Mesodermal cell (in vitro differentiated cells): ENCODE results near the gene PEX13.
"Not testable (repeated sequence)": the region's sequence is repeated elsewhere in the genome, so short reads cannot be mapped to it uniquely, and the experiment has no call there.

Experiments used
- H3K27ac ChIP-seq: 2 replicates; pipeline ENCODE4 v1.7.0; 2013; ENCODE audit warnings: mild to moderate bottlenecking, low read depth, low read length, moderate library complexity; ENCODE audit not compliant: severe bottlenecking
- H3K36me3 ChIP-seq: 2 replicates; pipeline ENCODE4 v1.7.1; 2013; ENCODE audit warnings: mild to moderate bottlenecking, low read length, moderate library complexity; ENCODE audit not compliant: control insufficient read depth, insufficient read depth
- H3K4me1 ChIP-seq: one replicate; pipeline ENCODE4 v1.7.1; 2013; ENCODE audit warnings: mild to moderate bottlenecking, low read length; ENCODE audit not compliant: insufficient read depth, control insufficient read depth, poor library complexity, severe bottlenecking
- H3K4me3 ChIP-seq: 2 replicates; pipeline ENCODE4 v1.7.0; 2013; ENCODE audit warnings: low read length, control low read depth, mild to moderate bottlenecking; ENCODE audit not compliant: insufficient read depth, poor library complexity, severe bottlenecking; ENCODE audit errors: extremely low read depth
- H3K9me3 ChIP-seq: 2 replicates; pipeline ENCODE4 v1.7.1; 2013; ENCODE audit warnings: mild to moderate bottlenecking, low read length, moderate library complexity; ENCODE audit not compliant: control insufficient read depth
- WGBS, 2 experiments: methylation state at CpG; one replicate each; pipeline ENCODE4 v1.1.5; 2013; ENCODE audit warnings: missing lambda C conversion rate in 2 of 2; ENCODE audit not compliant: insufficient coverage in 2 of 2; 5-methylcytosine and 5-hydroxymethylcytosine counted together

Gene PEX13

GRCh38 chr2:61011678-61012077 is 5.8 kb upstream of the PEX13 start:
- no peaks in the 10 kb centered on the region for H3K4me1 ChIP-seq
- no peaks in the 10 kb centered on the region for H3K36me3 ChIP-seq
- H3K9me3 ChIP-seq = no peaks in the 10 kb centered on the region
- no CpG with 5 or more reads among the region's 1 CpG for whole genome bisulfite sequencing, 2 experiments
- H3K27ac ChIP-seq = no peak overlapping the region
- H3K4me3 ChIP-seq = no peak overlapping the region

GRCh38 chr2:61012303-61012702 is 5.2 kb upstream of the PEX13 start:
- H3K4me3 ChIP-seq = not testable (repeated sequence)

GRCh38 chr2:61013382-61013781 is 4.1 kb upstream of the PEX13 start:
- H3K27ac ChIP-seq = no peak overlapping the region
- no peaks in the 10 kb centered on the region for H3K36me3 ChIP-seq
- no peaks in the 10 kb centered on the region for H3K9me3 ChIP-seq
- no peak overlapping the region for H3K4me3 ChIP-seq
- 60 to 93% methylated on average over 1 to 2 of the region's 3 CpGs for WGBS, 2 experiments
- H3K4me1 ChIP-seq = no peaks in the 10 kb centered on the region

More at GRCh38 chr2:61012303-61012702, 5.2 kb upstream of the PEX13 start:
- not testable (repeated sequence) for H3K36me3 ChIP-seq, H3K4me1 ChIP-seq, H3K9me3 ChIP-seq
- peak overlapping the region; percentile 18 for H3K27ac ChIP-seq
- WGBS, 2 experiments = 92% methylated on average over 2 of the region's 2 CpGs; no CpG with 5 or more reads in 1 of the 2 experiments

- H3K4me1 ChIP-seq = no peaks in the 10 kb centered on the region
- H3K36me3 ChIP-seq = no peaks in the 10 kb centered on the region
- WGBS, 2 experiments = 67 to 86% methylated on average over 1 of the region's 3 CpGs
- no peak overlapping the region for H3K4me3 ChIP-seq
- H3K9me3 ChIP-seq = no peaks in the 10 kb centered on the region
- no peak overlapping the region for H3K27ac ChIP-seq
These were observed 2.8 kb upstream of the PEX13 start for GRCh38 chr2:61014763-61015162.

- H3K4me1 ChIP-seq = no peaks in the 10 kb centered on the region
- no peaks in the 10 kb centered on the region for H3K9me3 ChIP-seq
- no peak overlapping the region for H3K27ac ChIP-seq
- no CpG with 5 or more reads among the region's 2 CpGs for WGBS, 2 experiments
- peaks cover 5% of the 10 kb centered on the region for H3K36me3 ChIP-seq
- H3K4me3 ChIP-seq = peak overlapping the region; percentile 97
These were observed 1.5 kb upstream of the PEX13 start for GRCh38 chr2:61015976-61016375.

- Histone ChIP-seq H3K36me3 (peaks cover 10% of the 10 kb centered on the region), H3K27ac (peak overlapping the region; percentile 54), H3K4me1 (no peaks in the 10 kb centered on the region), H3K4me3 (peak overlapping the region; percentile 97), H3K9me3 (no peaks in the 10 kb centered on the region)
- 13 to 25% methylated on average over 4 to 10 of the region's 16 CpGs for WGBS, 2 experiments
These were observed 1.0 kb upstream of the PEX13 start for GRCh38 chr2:61016392-61017002.

GRCh38 chr2:61017003-61017555 is 441 bp upstream of the PEX13 start:
- Histone ChIP-seq H3K9me3 (peaks cover under 1% of the 10 kb centered on the region), H3K4me1 (no peaks in the 10 kb centered on the region), H3K27ac (peak overlapping the region; percentile 54), H3K36me3 (peaks cover 16% of the 10 kb centered on the region), H3K4me3 (peak overlapping the region; percentile 97)
- WGBS, 2 experiments = 0% methylated on average over 23 to 25 of the region's 27 CpGs

- H3K4me1 ChIP-seq = no peaks in the 10 kb centered on the region
- 0% methylated on average over 3 of the region's 7 CpGs; no CpG with 5 or more reads in 1 of the 2 experiments for WGBS, 2 experiments
- H3K36me3 ChIP-seq = peaks cover 28% of the 10 kb centered on the region
- peak overlapping the region; percentile 97 for H3K4me3 ChIP-seq
- H3K27ac ChIP-seq = peak overlapping the region; percentile 54
- H3K9me3 ChIP-seq = peaks cover 5% of the 10 kb centered on the region
These were observed 817 bp downstream of the PEX13 start for GRCh38 chr2:61018318-61018755.

GRCh38 chr2:61018798-61019197 is 1.3 kb downstream of the PEX13 start:
- H3K4me3 ChIP-seq = peak overlapping the region; percentile 97
- peaks cover 5% of the 10 kb centered on the region for H3K9me3 ChIP-seq
- WGBS, 2 experiments = no CpG with 5 or more reads among the region's 6 CpGs
- H3K4me1 ChIP-seq = no peaks in the 10 kb centered on the region
- H3K36me3 ChIP-seq = peaks cover 33% of the 10 kb centered on the region
- H3K27ac ChIP-seq = no peak overlapping the region

- Histone ChIP-seq H3K36me3 (peaks cover 37% of the 10 kb centered on the region), H3K4me1 (no peaks in the 10 kb centered on the region), H3K9me3 (peaks cover 5% of the 10 kb centered on the region), H3K4me3 (no peak overlapping the region), H3K27ac (no peak overlapping the region)
- 89 to 98% methylated on average over 4 to 5 of the region's 6 CpGs for WGBS, 2 experiments
These were observed 3.7 kb downstream of the PEX13 start for GRCh38 chr2:61021228-61021660.

GRCh38 chr2:61023670-61024069 is 6.2 kb downstream of the PEX13 start:
- 80% methylated on average over 2 of the region's 4 CpGs; no CpG with 5 or more reads in 1 of the 2 experiments for WGBS, 2 experiments
- Histone ChIP-seq H3K36me3 (peaks cover 37% of the 10 kb centered on the region), H3K9me3 (peaks cover 5% of the 10 kb centered on the region), H3K27ac (no peak overlapping the region), H3K4me1 (no peaks in the 10 kb centered on the region), H3K4me3 (no peak overlapping the region)
